NCI-H748 (cell line): ENCODE results near the gene CROCC2.

Experiments used
- DNase-seq: peaks from one replicate; lab custom pipeline; 2025; ENCODE audit not compliant: unreplicated experiment; lab: John Stamatoyannopoulos, UW

CROCC2 gene

DNA sequence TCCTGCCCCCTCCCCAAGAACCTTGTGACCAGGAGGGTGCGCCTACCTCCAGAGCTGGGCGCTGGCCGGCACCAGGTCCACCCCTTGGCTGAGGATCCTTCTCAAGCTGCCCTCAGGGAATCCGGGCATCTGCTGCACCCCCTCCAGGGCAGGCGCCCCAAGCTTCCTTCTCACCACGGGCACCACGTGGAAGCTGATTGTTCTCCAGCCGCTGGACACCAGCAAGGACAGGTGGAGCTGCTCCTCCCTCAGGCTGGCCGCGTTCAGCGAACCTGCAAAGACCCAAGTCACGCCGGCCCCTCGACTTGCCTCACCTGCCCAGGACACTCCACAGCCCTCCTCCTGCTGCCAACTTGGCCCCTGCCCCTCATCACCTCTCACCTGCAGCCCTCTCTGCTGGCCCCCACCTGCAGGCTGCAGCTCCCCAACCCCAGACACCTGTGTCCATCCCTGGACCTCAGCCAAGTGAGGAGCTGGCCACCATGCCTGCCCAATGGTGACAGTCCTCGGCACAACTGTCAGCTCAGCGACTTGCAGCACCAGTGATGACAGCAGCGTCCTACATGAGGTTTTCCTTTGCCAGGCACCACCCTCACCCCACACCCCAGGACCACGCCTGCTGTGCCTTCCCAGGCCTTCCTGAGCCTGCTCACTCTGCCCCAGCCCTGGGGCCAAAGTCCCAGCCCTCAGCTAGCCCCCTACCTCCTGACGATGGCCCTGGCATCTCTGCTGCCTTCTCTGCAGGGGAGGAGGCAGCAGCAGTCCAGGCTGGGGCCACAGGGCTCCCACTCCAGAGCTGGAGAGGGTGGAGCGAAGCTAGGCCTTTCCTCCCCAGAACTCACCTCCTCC lies 14.4 kb upstream of the CROCC2 start:
- DNase-seq, result no peak

DNA sequence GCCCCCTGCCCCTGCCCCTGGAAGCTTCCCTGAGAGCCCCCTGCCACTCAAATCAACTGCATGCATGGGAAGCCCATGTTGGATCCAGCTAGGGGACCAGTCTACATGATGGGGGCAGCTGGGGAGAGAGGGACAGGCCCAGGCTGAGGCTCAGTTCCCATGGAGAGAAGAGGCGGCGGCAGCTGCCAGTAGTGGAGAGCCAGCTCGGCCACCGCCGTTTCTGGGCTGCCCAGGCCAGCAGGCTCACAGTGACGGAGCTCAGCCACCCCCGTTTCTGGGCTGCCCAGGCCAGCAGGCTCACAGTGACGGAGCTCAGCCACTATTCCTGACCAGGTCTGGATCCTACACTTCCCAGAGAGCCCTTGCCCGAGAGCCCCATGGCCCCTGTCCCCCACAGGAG lies 13.8 kb upstream of the CROCC2 start:
- no peak for DNase-seq

DNA sequence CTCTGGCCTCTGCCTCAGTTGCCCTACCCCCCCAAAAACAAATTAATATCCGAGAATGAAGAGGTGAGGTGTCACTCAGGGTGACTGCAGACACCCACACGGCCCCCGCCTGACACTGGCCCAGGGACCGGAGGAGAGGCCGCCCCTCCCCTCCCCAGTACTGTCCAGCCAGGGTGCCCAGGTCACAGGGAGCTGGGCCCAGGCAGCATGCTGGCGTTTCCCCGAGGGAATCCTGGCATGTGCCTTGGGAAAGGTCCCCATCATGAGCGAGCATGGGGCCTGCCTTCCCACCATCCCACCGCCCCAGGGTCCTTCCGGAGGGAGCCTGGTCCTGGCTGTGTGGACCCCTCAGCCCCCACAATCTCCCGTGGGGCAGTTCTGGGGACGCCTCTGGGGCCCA lies 13.2 kb upstream of the CROCC2 start:
- no peak for DNase-seq

DNA sequence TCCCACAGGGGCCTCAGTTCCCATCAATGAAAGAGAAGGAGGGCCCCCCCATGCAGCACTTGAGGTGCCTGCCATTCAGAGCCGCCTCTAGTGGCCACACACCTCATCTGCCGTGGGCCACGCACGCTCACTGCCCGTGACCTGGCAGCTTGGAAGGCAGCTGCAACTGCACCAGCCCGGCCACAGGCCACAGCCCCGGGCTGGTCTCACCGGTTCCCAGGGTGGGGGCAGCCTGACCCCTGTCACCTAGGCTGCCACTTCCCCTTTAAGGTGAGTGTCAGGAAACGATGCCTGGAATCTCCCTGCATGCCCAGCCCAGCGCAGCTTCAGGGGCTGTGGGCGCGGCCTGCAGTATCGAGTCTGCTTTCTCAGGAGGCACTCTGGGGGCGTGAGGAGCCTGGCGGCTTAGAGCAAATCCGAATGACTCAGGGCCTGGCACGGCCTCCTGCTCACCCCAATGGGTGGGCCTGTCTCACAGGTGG lies 12.7 kb upstream of the CROCC2 start:
- DNase-seq, result peak; percentile 10

DNA sequence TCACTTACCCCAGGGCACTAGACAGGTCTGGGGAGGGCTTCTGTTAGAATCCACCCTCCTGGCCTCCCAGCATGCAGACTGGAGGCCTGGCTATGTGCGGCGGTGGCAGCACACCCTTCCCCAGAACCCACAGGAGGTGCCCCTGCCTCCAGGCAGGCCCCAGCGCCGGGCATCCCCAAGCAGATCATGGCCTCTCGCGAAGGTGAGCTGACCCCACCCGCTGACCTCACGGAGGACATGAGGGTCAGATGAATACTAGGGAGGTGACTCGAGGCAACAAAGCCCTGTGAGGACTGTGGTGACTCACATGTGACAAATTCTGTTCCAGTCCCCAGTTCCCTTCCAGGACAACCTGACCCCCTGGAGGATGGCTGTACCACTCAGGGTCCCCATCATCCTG lies 12.1 kb upstream of the CROCC2 start:
- DNase-seq, result no peak

DNA sequence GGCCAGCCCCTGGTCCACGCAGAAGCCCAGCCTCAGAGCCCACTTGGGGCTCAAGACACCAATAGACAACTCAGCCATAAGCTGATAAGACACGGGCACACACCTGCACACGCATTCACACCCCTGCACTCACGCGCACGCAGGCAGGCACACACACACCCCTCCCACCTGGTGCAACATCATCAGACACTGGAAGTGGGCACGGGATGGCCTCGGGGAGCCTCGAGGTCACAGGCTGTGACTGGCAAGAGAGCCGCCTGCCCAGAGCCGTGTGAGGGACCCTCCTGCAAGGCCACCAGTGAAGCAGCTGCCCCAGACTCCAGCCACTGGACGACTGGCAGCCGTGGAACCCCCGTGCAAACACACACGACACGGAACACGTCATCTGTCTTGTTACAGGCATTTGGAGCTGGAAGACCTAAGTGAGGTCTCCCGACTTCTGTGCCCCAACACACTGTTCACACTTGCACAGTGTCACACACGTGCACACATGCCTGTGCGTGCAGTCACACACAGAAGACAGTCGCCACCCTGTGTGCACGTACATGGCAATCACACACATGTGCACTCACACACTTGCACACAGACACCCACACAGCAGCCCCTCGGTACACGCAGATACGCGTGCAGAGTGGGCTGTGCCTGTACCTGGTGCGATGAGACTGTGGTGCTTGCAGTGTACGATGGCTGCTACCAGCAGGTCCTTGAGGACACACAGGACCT lies 11.1 kb upstream of the CROCC2 start:
- no peak for DNase-seq

DNA sequence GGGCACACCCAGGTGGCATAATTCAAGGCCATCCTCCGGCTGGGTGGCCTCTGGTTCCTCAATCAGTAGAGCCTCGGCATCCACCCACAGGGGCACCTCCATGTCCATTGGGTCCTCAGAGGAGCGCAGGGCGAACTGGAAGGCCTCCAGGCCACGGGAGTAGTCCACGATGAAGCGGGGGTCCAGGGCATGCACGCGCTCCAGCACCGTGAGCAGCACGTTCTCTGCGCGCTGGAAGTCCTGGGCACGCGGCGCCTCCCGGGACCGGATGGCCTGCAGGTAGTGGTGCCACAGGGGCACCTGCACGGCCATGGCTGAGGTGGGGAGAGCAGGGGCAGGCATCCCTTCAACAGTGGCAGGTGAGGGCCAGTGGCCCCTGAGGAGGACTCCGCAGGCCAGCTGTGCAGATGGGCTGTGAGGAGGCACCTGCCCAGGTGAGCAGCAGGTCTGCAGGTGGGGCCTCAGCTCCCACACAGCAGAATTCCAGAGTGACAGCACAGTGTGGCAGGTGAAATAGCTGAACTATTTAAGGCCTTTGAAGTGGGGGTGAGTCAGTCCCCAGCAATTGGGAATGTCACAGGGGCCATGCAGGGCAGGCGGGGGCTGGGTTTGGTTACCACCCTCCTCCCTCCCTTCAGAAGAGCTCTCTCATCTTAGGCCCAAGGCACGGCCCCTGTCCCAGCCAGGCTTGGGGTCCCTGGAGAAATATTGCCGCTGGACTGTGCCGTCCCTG lies 10.3 kb upstream of the CROCC2 start, which contains the start of gene MAB21L4:
TSS of gene MAB21L4 (minus strand) at position 501 of the 733 bp plus-strand sequence. CDS start at position 342, 159 bp downstream.
- DNase-seq, result no peak

DNA sequence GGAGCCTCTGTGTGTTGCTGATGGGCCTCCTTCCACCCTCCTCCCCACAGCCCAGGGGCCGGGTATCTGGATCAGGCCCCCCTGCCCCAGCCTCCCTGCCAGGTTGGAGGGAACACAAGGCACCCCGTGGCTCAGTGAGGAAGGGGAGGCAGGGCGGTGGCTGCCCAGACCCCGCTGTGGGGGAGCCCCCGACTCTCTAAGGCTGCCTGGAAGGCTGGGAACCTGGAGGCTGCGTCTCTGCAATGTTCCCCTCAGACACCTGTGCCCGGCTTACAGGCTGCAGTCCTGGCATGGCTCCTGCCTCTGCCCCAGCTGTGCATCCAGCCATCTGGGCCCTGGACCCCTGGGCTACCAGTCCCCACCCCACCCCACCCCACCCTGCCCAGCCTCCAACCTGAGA lies 9.7 kb upstream of the CROCC2 start:
- DNase-seq, result no peak

DNA sequence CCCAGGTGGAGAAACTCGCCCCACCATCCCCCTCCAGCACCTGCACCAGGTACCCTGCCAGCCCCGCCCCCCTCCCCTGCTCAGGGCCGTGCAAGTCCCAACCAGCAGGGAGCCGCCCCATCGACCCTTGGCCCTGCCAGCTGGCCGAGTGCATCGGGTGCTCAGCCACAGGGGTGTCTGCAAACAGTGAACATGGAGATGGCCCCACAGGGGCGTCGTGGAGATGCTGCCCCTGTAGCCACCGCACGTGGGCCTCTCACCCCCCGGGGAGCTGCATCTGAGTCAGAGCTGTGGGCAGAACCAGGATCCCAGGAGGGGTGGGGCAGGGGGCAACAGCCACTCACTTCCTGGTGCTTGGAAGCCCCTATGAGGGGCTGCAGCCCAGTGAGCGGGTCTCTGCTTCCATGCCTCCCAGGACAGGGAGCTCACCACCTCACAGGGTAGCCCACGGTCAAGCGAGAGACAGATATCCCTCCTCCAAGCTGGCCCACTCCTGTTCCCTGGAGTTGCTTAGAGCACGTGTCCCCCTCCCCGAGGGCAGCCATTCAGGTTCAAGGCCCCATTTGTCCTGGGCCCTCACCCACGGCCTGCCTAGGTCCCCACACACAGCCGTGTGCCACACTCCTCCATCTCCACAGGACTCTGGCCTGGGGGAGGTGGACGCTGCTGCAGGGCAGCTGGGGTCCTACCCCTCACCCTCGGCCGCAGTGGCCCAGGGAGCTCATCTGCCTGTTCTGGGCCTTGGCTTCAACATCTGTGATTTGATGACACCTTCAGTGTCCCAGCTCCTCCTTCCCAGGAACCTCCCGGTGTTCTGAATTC lies 9.1 kb upstream of the CROCC2 start:
- DNase-seq, result peak; percentile 17

DNA sequence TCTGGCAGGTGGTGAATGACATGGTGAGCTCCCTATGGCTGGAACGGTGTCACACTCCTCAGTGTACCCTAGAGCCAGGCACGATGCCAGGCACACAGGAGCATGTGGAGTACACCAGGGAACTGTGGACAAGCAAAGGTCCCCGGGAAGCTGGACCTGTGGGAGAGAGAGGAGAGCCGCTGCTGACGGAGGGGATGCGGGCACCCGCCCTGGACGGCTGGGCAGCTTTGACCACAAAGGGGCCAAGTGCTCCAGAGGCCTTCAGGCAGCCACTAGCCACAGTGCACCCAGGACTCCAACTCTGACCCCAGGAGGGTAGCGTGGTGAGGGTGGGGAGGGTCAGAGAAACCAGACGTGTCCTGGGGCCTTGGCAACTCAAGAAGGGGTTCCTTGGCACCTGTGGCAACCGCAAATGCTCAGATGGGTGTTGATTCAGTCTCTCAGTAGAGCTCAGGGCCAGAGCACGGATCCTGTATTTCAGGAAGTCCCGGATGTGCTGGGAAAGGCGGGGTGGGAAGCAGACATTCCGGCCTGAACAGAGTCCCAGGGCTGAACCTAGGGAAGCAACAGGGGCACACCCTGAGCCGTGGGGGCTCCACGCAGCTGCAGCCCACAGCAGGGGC lies 7.9 kb upstream of the CROCC2 start:
- DNase-seq, result no peak

DNA sequence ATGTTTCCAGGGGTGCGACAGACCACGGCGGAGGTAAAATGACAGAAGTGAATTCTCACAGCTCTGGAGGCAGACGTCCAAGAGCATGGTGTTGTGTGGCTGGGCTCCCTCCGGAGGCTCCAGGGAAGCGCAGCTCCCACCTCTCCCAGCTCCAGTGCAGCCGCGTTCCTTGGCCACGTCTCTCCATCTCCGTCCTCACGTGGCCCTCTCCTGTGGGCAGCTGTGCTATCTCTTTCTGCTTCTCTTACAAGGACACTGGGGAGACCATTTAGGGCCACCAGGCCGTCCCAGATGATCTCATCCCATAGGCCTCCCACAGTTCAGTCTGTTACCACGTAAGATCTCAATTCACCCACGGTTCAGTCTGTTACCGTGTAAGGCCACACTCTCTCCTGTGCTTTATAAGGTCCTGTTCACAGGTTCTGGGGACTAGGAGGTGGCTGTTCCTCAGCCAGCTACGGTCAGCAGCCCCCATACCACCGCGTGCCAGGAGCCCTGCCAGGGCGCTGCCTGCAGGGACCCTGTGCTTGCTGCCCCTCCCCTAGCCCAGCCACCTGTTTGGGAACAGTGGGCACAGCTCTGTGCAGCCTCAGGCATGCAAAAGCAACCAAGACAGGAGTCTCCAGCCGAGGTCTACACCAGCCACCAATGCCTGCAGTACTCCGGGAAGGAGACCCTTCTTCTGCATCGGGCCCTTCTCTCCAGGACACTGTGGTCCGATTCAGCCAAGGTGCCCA lies 7.2 kb upstream of the CROCC2 start:
- no peak for DNase-seq

DNA sequence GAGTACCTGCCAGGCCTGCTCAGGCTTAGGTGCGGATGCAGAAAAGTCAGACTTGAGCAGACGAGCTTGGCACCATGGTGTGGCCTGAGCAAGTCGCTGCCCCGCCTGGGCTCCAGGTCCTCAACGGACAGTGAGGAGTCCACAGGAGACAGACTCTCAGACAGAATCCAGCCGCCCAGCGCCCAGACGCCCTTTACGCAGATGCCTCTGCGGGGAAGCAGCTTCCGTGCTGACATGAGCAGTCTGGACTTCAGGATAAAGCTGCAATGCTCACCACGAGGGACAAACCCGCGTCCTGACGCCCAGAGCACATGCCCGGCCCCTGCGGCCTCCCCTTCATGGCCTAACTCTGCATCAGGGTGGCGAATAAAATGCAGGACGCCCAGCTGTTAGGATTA lies 6.7 kb upstream of the CROCC2 start:
- no peak for DNase-seq

DNA sequence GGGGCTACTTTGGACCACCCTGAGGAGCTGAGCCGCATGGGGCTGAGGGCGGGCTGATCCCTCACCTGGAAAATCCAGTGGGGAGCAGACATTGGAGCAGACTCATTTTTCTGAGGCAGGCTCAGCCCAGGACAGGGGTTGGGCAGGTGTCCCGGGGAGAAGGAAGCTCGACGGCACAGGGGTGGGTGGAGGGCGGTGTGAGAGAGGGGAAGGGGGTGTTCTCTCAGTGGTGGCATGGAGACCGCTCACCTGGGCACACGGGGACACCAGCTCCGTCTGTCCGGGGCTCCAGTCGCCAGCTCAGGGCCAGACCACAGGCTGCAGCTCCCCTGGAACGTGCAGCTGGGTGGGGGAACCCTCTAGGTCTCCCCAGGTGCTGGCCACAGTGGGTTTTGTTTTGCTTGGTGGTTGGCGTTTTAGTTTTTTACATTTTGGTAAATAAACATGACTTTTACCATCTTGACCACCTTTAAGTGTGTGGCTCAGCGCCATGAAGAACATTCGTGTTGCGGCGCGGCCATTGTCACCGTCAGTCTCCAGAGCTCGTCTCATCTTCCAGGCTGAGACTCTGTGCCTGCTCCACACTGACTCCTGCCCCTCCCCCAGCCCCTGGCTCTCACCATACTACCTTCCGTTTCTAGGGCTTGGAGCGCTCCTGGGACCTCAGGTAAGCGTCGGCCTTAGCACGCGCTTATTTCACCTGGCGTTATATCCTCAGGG lies 5.8 kb upstream of the CROCC2 start:
- DNase-seq, result no peak

DNA sequence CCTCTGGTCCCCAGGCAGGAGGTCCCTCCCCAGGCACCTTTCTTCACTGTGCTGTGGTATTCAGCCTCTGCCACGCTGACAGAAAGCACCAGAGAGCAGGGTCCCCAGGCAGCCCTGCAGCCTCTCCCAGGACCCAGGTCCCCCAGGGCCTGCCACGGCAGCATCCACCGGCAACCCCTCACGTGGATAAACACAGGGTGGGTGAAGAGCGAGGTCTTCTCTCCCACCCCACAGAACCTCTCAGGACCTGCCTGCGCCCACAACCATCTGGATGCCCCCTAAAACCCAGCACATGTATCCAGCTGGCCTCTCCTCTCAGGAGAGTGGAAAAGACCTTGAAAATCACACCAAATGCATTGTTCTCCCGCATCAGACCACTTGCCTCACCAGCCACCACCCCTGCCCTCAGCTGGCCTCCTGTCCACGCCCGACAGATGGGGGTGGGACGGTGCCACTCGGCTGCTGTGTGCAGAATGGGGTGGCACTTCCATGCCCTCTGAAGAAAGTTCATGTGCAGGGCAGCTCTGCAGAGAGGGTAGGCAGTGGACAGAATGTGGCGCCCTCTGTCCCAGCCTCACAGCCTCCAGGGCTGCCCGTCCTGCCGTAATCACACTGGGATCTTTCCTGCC lies 4.0 kb upstream of the CROCC2 start:
- no peak for DNase-seq

DNA sequence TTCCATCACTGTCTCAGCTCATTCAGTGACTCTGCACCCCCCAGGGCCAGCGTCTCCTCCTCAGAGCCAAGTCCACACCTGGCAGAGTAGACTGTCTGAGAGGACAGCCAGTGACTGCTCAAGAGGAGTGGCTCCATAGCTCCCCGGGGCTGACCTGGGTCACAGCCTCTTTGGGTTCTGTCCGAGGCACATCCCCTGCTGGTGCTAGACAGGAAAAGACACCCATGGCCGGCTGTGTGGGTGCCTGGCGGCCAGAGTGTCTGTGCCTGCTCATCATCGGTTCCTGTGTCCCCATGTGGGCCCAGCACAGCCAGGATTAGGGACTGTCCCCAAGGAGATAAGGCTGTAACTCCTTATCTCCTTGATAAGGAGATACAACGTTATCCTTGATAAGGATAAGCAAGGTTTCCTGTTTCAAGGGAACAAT lies 3.5 kb upstream of the CROCC2 start:
- DNase-seq, result no peak

DNA sequence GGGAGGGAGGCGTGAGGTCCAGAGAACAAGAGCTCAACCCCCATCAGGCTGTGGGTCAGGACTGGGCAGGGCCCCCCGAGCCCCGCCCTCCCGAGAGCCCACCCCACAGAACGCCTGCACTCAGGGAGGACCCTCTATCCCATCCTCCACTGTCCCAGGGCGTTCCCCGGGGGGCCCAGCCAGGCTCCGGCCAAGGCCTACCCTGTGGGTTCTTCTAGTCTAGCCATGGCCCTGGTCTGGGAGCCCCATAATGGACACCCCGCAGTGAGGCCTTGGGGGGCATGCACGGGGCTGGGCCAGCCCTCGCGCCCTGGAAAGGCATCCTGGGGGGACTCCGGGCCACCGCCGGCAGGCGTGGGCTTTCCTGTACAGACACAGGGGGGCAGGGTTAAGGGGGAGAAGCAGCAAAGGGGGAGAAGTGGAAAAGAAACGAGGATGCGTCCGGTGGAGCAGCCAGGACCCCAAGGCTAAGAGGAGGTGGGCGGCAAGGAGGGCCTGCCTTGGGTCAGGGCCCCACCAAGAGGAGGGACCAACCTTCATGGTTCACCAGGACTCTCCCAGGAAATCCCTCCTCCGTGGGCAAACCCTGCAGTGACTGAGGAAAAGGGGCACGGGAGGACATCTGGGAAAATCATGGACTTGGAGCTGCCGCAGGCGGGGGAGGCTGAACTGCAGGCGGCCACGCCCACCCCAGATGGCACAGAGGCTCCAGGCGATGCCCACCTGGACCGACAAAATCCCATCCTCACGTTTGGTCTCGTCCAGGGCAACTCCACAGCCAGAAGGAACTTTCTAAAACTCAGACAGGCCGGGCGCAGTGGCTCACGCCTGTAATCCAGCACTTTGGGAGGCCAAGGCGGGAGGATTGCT lies 2.7 kb upstream of the CROCC2 start:
- no peak for DNase-seq
